Breast epithelium (tissue), 4 donors: ENCODE results near the gene TLR6. TPM values are rescaled to one million over a fixed set of nuclear protein-coding genes. Genes with fewer than 3 reads are reported as not detected.

Experiments
- DNase-seq, 2 donors: peaks; one replicate each; pipeline ENCODE4 v3.0.0-alpha.2; 2019; ENCODE audit warnings: low spot score in 2 of 2
- H3K27ac ChIP-seq, 2 donors: fragments of 200-600 bp; sonication (generic) in 1 of 2; one replicate each; pipeline ENCODE4 v1.5.1; 2016 to 2019; ENCODE audit warnings: mild to moderate bottlenecking in 1 of 2
- H3K27me3 ChIP-seq, 2 donors: fragments of 200-600 bp; sonication (generic) in 1 of 2; one replicate each; pipeline versions ENCODE4 v1.5.1 to v1.6.0; 2017 to 2019; ENCODE audit warnings: control low read depth in 1 of 2, mild to moderate bottlenecking in 1 of 2
- H3K36me3 ChIP-seq: fragments of 200-600 bp; one replicate; pipeline ENCODE4 v1.5.1; 2019
- H3K4me1 ChIP-seq, 2 donors: fragments of 200-600 bp; sonication (generic); one replicate each; pipeline ENCODE4 v1.5.1; 2016 to 2019; ENCODE audit warnings: control low read depth in 1 of 2
- H3K4me3 ChIP-seq, 3 donors: fragments of 200-600 bp; sonication (generic); 1 replicate in 2 of 3; 2 replicates in 1 of 3; pipeline ENCODE4 v1.5.1; 2016 to 2019; ENCODE audit warnings: mild to moderate bottlenecking in 3 of 3, moderate library complexity in 2 of 3
- H3K9me3 ChIP-seq, 2 donors: fragments of 200-600 bp; sonication (generic) in 1 of 2; one replicate each; pipeline ENCODE4 v1.5.1; 2016 to 2019; ENCODE audit warnings: control low read depth in 1 of 2
- CTCF ChIP-seq, 3 donors: fragments of 450-650 bp; IDR thresholded peaks; one replicate each; pipeline ENCODE4 v1.5.1; 2016 to 2017; ENCODE audit warnings: antibody characterized with exemption in 3 of 3, mild to moderate bottlenecking in 3 of 3, moderate library complexity in 3 of 3
- POLR2A ChIP-seq: fragments of 450-650 bp; IDR thresholded peaks from one replicate; pipeline ENCODE4 v1.6.1; 2016; ENCODE audit warnings: antibody characterized with exemption, mild to moderate bottlenecking, moderate library complexity
- POLR2AphosphoS5 ChIP-seq, 3 donors: sonication (generic); formaldehyde crosslinking; IDR thresholded peaks; one replicate each; pipeline ENCODE4 v1.6.1; 2017; ENCODE audit warnings: antibody characterized with exemption in 3 of 3
- intact Hi-C: fragments of 100-400 bp; cut with DNase I; formaldehyde crosslinking; loops from one replicate; pipeline ENCODE4 v1.15.1; 2023; ENCODE audit warnings: low total_unique reads
- total RNA-seq, 3 donors: library from RNA; depleted of rRNA; stranded (reverse); fragments of >200 nt; gene quantifications; one replicate each; pipeline ENCODE4 v1.1.0, GENCODE V29; 2016

Gene TLR6
- total RNA-seq, 3 donors from 2014 or later: 5.2 to 7.6 (median 5.3) TPM

- Histone ChIP-seq H3K27ac (no peak overlapping the region), H3K27me3 (no peaks in the 10 kb centered on the region), H3K4me3 (no peak overlapping the region), H3K4me1 (no peaks in the 10 kb centered on the region), H3K36me3 (no peaks in the 10 kb centered on the region), H3K9me3 (no peaks in the 10 kb centered on the region)
- TF ChIP-seq POLR2AphosphoS5 (IDR thresholded peaks at IDR 0.05) (no peak), CTCF (IDR thresholded peaks at IDR 0.05) (no peak), POLR2A (no peak)
- DNase-seq: no peak
- intact Hi-C loops: no loop called here
These were observed 68.9 kb downstream of the TLR6 start for GRCh38 chr4:38787693-38788092.

GRCh38 chr4:38785901-38786402 is 70.7 kb downstream of the TLR6 start:
- Histone ChIP-seq H3K27ac (no peak overlapping the region), H3K4me3 (no peak overlapping the region), H3K9me3 (no peaks in the 10 kb centered on the region), H3K4me1 (no peaks in the 10 kb centered on the region), H3K36me3 (no peaks in the 10 kb centered on the region), H3K27me3 (no peaks in the 10 kb centered on the region)
- no peak for DNase-seq
- intact Hi-C loops: no loop called here
- no peak for TF ChIP-seq POLR2AphosphoS5 (IDR thresholded peaks at IDR 0.05)
- TF ChIP-seq CTCF (IDR thresholded peaks at IDR 0.05): no peak
- TF ChIP-seq POLR2A: no peak

GRCh38 chr4:38785041-38785790 is 71.4 kb downstream of the TLR6 start:
- H3K36me3 ChIP-seq: no peaks in the 10 kb centered on the region
- H3K4me1 ChIP-seq: no peaks in the 10 kb centered on the region
- H3K9me3 ChIP-seq: no peaks in the 10 kb centered on the region
- intact Hi-C loops: no loop called here
- TF ChIP-seq POLR2AphosphoS5 (IDR thresholded peaks at IDR 0.05) (no peak), CTCF (IDR thresholded peaks at IDR 0.05) (no peak)
- H3K27ac ChIP-seq: no peak overlapping the region
- no peaks in the 10 kb centered on the region for H3K27me3 ChIP-seq
- DNase-seq: no peak
- H3K4me3 ChIP-seq: no peak overlapping the region

- intact Hi-C loops: no loop called here
These were observed 72.5 kb downstream of the TLR6 start for GRCh38 chr4:38784141-38784540.

More at GRCh38 chr4:38784141-38784540, 72.5 kb downstream of the TLR6 start:
- Histone ChIP-seq H3K4me1 (no peaks in the 10 kb centered on the region), H3K36me3 (no peaks in the 10 kb centered on the region), H3K27ac (no peak overlapping the region), H3K27me3 (no peaks in the 10 kb centered on the region), H3K9me3 (no peaks in the 10 kb centered on the region), H3K4me3 (no peak overlapping the region)
- no peak for TF ChIP-seq CTCF (IDR thresholded peaks at IDR 0.05)
- TF ChIP-seq POLR2A: no peak
- no peak for TF ChIP-seq POLR2AphosphoS5 (IDR thresholded peaks at IDR 0.05)
- no peak for DNase-seq
